GM12878 (cell line): ENCODE results near the gene LILRB4. TPM values are rescaled to one million over a fixed set of nuclear protein-coding genes. Genes with fewer than 3 reads are reported as not detected.

Source experiments
- BCL11A ChIP-seq: IDR thresholded peaks from 2 replicates; pipeline ENCODE4 v1.6.1; 2011; ENCODE audit warnings: low read depth, low read length
- CHD4 ChIP-seq: fragments of 200-600 bp; sonication (generic); IDR thresholded peaks from 2 replicates; pipeline ENCODE4 v1.6.1; 2016; ENCODE audit warnings: mild to moderate bottlenecking
- GATAD2B ChIP-seq: fragments of 450-650 bp; conservative IDR thresholded peaks from 2 replicates; pipeline ENCODE4 v1.6.1; 2017; ENCODE audit warnings: low read depth, mild to moderate bottlenecking, moderate library complexity
- HDAC6 ChIP-seq: fragments of 200-600 bp; sonication (generic); IDR thresholded peaks from one replicate; pipeline ENCODE4 v1.8.0; 2017; ENCODE audit warnings: antibody characterized with exemption; ENCODE audit not compliant: unreplicated experiment
- IKZF2 ChIP-seq, 2 experiments: fragments of 450-650 bp; IDR thresholded peaks; 2 replicates each; pipeline ENCODE4 v1.6.1; 2017; ENCODE audit warnings: mild to moderate bottlenecking in 2 of 2, moderate library complexity in 2 of 2
- NRF1 ChIP-seq: conservative IDR thresholded peaks from 2 replicates; pipeline ENCODE4 v1.6.1; 2011; ENCODE audit warnings: mild to moderate bottlenecking, low read depth, low read length, improper control_type of control experiment
- SIN3A ChIP-seq: IDR thresholded peaks from 2 replicates; pipeline ENCODE4 v1.6.1; 2012; ENCODE audit warnings: low read depth, low read length, improper control_type of control experiment
- SPI1 ChIP-seq: IDR thresholded peaks from 2 replicates; pipeline ENCODE4 v1.6.1; 2011; ENCODE audit warnings: low read depth, mild to moderate bottlenecking, low read length, moderate library complexity, borderline replicate concordance; ENCODE audit not compliant: insufficient read depth
- SREBF2 ChIP-seq: IDR thresholded peaks from 2 replicates; pipeline ENCODE4 v1.6.1; 2012; ENCODE audit warnings: mild to moderate bottlenecking, low read length
- TBL1XR1 ChIP-seq: IDR thresholded peaks from 2 replicates; pipeline ENCODE4 v1.6.1; 2012; ENCODE audit warnings: low read depth, low read length, improper control_type of control experiment
- TCF12 ChIP-seq: IDR thresholded peaks from 2 replicates; pipeline ENCODE4 v1.6.1; 2011; ENCODE audit warnings: low read depth, mild to moderate bottlenecking, low read length
- YY1 ChIP-seq: IDR thresholded peaks from 2 replicates; pipeline ENCODE4 v1.6.1; 2011; ENCODE audit warnings: low read depth, mild to moderate bottlenecking, low read length
- ZNF384 ChIP-seq: IDR thresholded peaks from 2 replicates; pipeline ENCODE4 v1.6.1; 2012; ENCODE audit warnings: low read depth, mild to moderate bottlenecking, low read length, improper control_type of control experiment, borderline replicate concordance
- polyA plus RNA-seq, 11 experiments: library from polyadenylated mRNA; depleted of rRNA in 4 of 11; unstranded in 6 of 11; stranded (reverse) in 5 of 11; fragments of >200 nt; fragmentation: Nextera tagmentation in 4 of 11; fragmentation: Illumina TruSeq in 1 of 11; extraction: Ambion mirVana in 4 of 11; extraction: Trizol in 1 of 11; gene quantifications; 1 replicate in 1 of 11; 2 replicates in 10 of 11; pipeline versions ENCODE4 v1.2.1 to v1.2.3, GENCODE V29; 2011 to 2016; ENCODE audit warnings: inconsistent platforms in 2 of 11, missing spikeins in 2 of 11, low read depth in 1 of 11
- total RNA-seq, 4 experiments: library from RNA; depleted of rRNA in 3 of 4; stranded (reverse); fragments of >200 nt in 3 of 4; fragmentation: Illumina TruSeq in 1 of 4; extraction: Trizol in 1 of 4; gene quantifications; 2 replicates each; pipeline versions ENCODE4 v1.2.1 to v1.2.3, GENCODE V29; 2013 to 2021
- TF ChIP-seq, protein P1 (sequence below): IDR thresholded peaks from 2 replicates; pipeline ENCODE4 v1.6.1; 2012; ENCODE audit warnings: improper control_type of control experiment, low read depth, low read length; ENCODE audit not compliant: insufficient replicate concordance
- TF ChIP-seq, protein P2 (sequence below): fragments of 450-650 bp; formaldehyde crosslinking; IDR thresholded peaks from 2 replicates; pipeline ENCODE4 v1.4.0; 2022; ENCODE audit warnings: mild to moderate bottlenecking, moderate library complexity

Gene LILRB4
- total and polyA plus RNA-seq, 10 of the 15 experiments (the other 5 are each of a cell fraction or from before 2014, with no cell fraction given) = 2.0 to 39.8 (median 16.0) TPM

DNA sequence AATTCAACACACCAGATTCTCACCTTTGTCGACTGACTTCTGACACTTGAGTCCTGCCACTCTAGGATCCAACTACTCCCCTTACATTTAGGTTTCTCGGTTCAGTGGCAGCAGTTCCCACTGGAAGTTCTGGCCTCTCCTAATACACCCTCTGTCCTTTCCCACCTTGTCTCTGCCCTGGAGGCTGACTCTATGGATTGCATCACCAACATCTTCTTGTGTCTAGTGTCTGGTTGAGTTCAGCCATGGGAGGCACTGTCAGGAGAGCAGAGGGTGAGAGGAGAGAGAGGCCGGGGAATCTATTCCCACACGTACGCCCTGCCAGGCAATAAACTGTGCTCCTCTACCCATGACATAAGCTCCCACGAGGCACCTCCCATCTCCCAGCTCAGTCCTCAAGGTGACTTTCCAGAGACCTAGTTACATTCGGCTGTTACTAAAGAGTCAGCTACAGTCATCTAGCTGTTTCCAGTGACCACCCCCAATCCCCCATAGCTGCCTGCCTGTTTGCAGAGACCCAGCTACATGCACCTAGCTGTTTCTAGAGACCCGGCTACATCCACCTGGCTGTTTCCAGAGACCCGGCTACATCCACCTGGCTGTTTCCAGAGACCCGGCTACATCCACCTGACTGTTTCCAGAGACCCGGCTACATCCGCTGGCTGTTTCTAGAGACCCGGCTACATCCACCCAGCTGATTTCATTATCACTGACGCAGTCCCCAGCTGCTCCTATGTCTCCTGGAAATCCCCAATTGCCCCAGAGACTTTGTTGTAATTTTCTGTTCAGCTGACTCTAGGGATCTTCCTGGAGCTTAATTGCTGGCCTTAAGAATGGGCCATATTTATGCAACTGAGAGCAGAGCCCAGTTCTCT lies 8.1 kb upstream of the LILRB4 start (continued):
- TF ChIP-seq, protein P1, sequence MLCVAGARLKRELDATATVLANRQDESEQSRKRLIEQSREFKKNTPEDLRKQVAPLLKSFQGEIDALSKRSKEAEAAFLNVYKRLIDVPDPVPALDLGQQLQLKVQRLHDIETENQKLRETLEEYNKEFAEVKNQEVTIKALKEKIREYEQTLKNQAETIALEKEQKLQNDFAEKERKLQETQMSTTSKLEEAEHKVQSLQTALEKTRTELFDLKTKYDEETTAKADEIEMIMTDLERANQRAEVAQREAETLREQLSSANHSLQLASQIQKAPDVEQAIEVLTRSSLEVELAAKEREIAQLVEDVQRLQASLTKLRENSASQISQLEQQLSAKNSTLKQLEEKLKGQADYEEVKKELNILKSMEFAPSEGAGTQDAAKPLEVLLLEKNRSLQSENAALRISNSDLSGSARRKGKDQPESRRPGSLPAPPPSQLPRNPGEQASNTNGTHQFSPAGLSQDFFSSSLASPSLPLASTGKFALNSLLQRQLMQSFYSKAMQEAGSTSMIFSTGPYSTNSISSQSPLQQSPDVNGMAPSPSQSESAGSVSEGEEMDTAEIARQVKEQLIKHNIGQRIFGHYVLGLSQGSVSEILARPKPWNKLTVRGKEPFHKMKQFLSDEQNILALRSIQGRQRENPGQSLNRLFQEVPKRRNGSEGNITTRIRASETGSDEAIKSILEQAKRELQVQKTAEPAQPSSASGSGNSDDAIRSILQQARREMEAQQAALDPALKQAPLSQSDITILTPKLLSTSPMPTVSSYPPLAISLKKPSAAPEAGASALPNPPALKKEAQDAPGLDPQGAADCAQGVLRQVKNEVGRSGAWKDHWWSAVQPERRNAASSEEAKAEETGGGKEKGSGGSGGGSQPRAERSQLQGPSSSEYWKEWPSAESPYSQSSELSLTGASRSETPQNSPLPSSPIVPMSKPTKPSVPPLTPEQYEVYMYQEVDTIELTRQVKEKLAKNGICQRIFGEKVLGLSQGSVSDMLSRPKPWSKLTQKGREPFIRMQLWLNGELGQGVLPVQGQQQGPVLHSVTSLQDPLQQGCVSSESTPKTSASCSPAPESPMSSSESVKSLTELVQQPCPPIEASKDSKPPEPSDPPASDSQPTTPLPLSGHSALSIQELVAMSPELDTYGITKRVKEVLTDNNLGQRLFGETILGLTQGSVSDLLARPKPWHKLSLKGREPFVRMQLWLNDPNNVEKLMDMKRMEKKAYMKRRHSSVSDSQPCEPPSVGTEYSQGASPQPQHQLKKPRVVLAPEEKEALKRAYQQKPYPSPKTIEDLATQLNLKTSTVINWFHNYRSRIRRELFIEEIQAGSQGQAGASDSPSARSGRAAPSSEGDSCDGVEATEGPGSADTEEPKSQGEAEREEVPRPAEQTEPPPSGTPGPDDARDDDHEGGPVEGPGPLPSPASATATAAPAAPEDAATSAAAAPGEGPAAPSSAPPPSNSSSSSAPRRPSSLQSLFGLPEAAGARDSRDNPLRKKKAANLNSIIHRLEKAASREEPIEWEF = peak; percentile 58
- TF ChIP-seq SPI1 = no peak
- peak; percentile 65 for TF ChIP-seq YY1
- no peak for TF ChIP-seq BCL11A
- TF ChIP-seq CHD4 = no peak
- no peak for TF ChIP-seq GATAD2B
- no peak for TF ChIP-seq ZNF384
- no peak for TF ChIP-seq TBL1XR1
- no peak for TF ChIP-seq SIN3A
- no peak for TF ChIP-seq SREBF2
- no peak for TF ChIP-seq NRF1
- TF ChIP-seq IKZF2 (IDR thresholded peaks at IDR 0.05) = no peak
- TF ChIP-seq, protein P2, sequence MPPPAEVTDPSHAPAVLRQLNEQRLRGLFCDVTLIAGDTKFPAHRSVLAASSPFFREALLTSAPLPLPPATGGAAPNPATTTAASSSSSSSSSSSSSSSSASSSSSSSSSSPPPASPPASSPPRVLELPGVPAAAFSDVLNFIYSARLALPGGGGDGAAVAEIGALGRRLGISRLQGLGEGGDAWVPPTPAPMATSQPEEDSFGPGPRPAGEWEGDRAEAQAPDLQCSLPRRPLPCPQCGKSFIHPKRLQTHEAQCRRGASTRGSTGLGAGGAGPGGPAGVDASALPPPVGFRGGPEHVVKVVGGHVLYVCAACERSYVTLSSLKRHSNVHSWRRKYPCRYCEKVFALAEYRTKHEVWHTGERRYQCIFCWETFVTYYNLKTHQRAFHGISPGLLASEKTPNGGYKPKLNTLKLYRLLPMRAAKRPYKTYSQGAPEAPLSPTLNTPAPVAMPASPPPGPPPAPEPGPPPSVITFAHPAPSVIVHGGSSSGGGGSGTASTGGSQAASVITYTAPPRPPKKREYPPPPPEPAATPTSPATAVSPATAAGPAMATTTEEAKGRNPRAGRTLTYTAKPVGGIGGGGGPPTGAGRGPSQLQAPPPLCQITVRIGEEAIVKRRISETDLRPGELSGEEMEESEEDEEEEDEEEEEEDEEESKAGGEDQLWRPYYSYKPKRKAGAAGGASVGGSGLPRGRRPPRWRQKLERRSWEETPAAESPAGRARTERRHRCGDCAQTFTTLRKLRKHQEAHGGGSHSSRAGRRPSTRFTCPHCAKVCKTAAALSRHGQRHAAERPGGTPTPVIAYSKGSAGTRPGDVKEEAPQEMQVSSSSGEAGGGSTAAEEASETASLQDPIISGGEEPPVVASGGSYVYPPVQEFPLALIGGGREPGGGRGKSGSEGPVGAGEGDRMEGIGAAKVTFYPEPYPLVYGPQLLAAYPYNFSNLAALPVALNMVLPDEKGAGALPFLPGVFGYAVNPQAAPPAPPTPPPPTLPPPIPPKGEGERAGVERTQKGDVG = no peak
- peak; percentile 88 for TF ChIP-seq TCF12
- TF ChIP-seq HDAC6 = no peak
